Chondrocyte (in vitro differentiated cells): ENCODE data around the gene NECAP2. TPM values are rescaled to one million over a fixed set of nuclear protein-coding genes. Genes with fewer than 3 reads are reported as not detected.

Experiments used
- DNase-seq: peaks from one replicate; pipeline ENCODE4 v3.0.0; 2021; ENCODE audit warnings: mixed read lengths, low spot score
- H3K27ac Mint-ChIP-seq: one replicate; pipeline ENCODE4 v1.8.0; 2021; ENCODE audit warnings: mild to moderate bottlenecking, moderate library complexity, mixed read lengths; ENCODE audit not compliant: unreplicated experiment
- H3K27me3 Mint-ChIP-seq: 2 replicates; pipeline ENCODE4 v1.8.0; 2021; ENCODE audit warnings: low read depth, mixed read lengths
- H3K36me3 Mint-ChIP-seq: 2 replicates; pipeline ENCODE4 v1.8.0; 2021; ENCODE audit warnings: low read depth, mixed read lengths
- H3K4me1 Mint-ChIP-seq: 2 replicates; pipeline ENCODE4 v1.8.0; 2021; ENCODE audit warnings: low read depth, mild to moderate bottlenecking, mixed read lengths
- H3K4me3 Mint-ChIP-seq: one replicate; pipeline ENCODE4 v1.8.0; 2021; ENCODE audit warnings: mild to moderate bottlenecking, moderate library complexity, mixed read lengths; ENCODE audit not compliant: unreplicated experiment
- H3K9me3 Mint-ChIP-seq: 2 replicates; pipeline ENCODE4 v1.8.0; 2021; ENCODE audit warnings: low read depth, mixed read lengths
- total RNA-seq: library from RNA; stranded (reverse); gene quantifications from 3 replicates; pipeline ENCODE4 v1.2.1, GENCODE V29; 2021
- TF ChIP-seq, protein P1 (sequence below): fragments of 200-600 bp; sonication (generic); IDR thresholded peaks from 2 replicates; pipeline ENCODE4 v1.5.0; 2021; ENCODE audit warnings: antibody characterized with exemption, mild to moderate bottlenecking, moderate library complexity

NECAP2 gene
- total RNA-seq, 1 donor from 2014 or later, result 51.7 TPM

DNA sequence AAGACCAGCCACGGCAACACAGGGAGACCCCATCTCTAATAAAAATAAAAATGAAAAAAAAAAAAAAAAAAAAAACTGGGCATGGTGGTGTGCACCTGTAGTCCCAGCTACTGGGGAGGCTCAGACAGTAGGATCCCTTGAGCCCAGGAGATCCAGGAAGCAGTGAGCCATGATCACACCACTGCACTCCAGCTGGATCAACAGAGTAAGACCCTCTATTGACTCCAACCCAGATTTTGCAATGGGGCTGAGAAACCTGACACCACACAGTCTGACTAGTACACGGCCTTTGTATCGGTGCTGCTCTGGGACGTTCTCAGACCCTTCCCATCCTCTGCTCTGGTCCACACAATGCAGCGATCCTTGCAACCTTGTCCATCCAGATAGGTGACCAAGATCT lies 35.1 kb upstream of the NECAP2 start:
- Mint-ChIP-seq H3K27me3 (no peaks in the 10 kb centered on the region), H3K4me3 (no peak overlapping the region)
- TF ChIP-seq, protein P1, sequence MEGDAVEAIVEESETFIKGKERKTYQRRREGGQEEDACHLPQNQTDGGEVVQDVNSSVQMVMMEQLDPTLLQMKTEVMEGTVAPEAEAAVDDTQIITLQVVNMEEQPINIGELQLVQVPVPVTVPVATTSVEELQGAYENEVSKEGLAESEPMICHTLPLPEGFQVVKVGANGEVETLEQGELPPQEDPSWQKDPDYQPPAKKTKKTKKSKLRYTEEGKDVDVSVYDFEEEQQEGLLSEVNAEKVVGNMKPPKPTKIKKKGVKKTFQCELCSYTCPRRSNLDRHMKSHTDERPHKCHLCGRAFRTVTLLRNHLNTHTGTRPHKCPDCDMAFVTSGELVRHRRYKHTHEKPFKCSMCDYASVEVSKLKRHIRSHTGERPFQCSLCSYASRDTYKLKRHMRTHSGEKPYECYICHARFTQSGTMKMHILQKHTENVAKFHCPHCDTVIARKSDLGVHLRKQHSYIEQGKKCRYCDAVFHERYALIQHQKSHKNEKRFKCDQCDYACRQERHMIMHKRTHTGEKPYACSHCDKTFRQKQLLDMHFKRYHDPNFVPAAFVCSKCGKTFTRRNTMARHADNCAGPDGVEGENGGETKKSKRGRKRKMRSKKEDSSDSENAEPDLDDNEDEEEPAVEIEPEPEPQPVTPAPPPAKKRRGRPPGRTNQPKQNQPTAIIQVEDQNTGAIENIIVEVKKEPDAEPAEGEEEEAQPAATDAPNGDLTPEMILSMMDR, result no peak

GRCh38 chr1:16406868-16407267 lies 33.7 kb upstream of the NECAP2 start:
- Mint-ChIP-seq H3K9me3 (no peaks in the 10 kb centered on the region), H3K27me3 (no peaks in the 10 kb centered on the region), H3K4me1 (no peaks in the 10 kb centered on the region), H3K4me3 (no peak overlapping the region), H3K27ac (no peak overlapping the region), H3K36me3 (no peaks in the 10 kb centered on the region)
- TF ChIP-seq, protein P1, result no peak
- no peak for DNase-seq

More for the DNA sequence above, 35.1 kb upstream of the NECAP2 start:
- DNase-seq, result no peak
- H3K4me1 Mint-ChIP-seq, result no peaks in the 10 kb centered on the region
- H3K27ac Mint-ChIP-seq, result no peak overlapping the region
- H3K9me3 Mint-ChIP-seq, result no peaks in the 10 kb centered on the region
- no peaks in the 10 kb centered on the region for H3K36me3 Mint-ChIP-seq

- TF ChIP-seq, protein P1, result no peak
- H3K4me1 Mint-ChIP-seq, result no peaks in the 10 kb centered on the region
- no peak overlapping the region for H3K27ac Mint-ChIP-seq
- DNase-seq, result no peak
- H3K36me3 Mint-ChIP-seq, result no peaks in the 10 kb centered on the region
- H3K4me3 Mint-ChIP-seq, result no peak overlapping the region
- H3K9me3 Mint-ChIP-seq, result no peaks in the 10 kb centered on the region
- no peaks in the 10 kb centered on the region for H3K27me3 Mint-ChIP-seq
Measured at GRCh38 chr1:16409536-16410152, 30.9 kb upstream of the NECAP2 start.

GRCh38 chr1:16410803-16411202 lies 29.7 kb upstream of the NECAP2 start:
- Mint-ChIP-seq H3K4me3 (no peak overlapping the region), H3K9me3 (no peaks in the 10 kb centered on the region)

GRCh38 chr1:16413191-16413590 lies 27.3 kb upstream of the NECAP2 start:
- Mint-ChIP-seq H3K4me3 (no peak overlapping the region), H3K4me1 (no peaks in the 10 kb centered on the region), H3K36me3 (no peaks in the 10 kb centered on the region), H3K9me3 (no peaks in the 10 kb centered on the region), H3K27me3 (no peaks in the 10 kb centered on the region), H3K27ac (no peak overlapping the region)
- DNase-seq, result no peak
- TF ChIP-seq, protein P1, result no peak

More at GRCh38 chr1:16410803-16411202, 29.7 kb upstream of the NECAP2 start:
- H3K36me3 Mint-ChIP-seq, result no peaks in the 10 kb centered on the region
- no peaks in the 10 kb centered on the region for H3K27me3 Mint-ChIP-seq
- no peak overlapping the region for H3K27ac Mint-ChIP-seq
- TF ChIP-seq, protein P1, result no peak
- no peaks in the 10 kb centered on the region for H3K4me1 Mint-ChIP-seq
- no peak for DNase-seq
